SU-DHL-6 (cell line): ENCODE results near the gene C3.
A peak's percentile ranks its signal among the peaks of the same experiment; 100 is the strongest.

Experiments
- H2AFZ ChIP-seq: fragments of 200-600 bp; sonication (generic); 2 replicates; pipeline ENCODE4 v1.6.1; 2014; ENCODE audit warnings: low read depth, mild to moderate bottlenecking, moderate library complexity, mixed read lengths, antibody characterized with exemption, low read length; ENCODE audit not compliant: severe bottlenecking
- H3F3A ChIP-seq: fragments of 200-600 bp; shearing (Covaris generic); 2 replicates; pipeline ENCODE4 v1.6.0; 2016; ENCODE audit warnings: antibody characterized with exemption, mild to moderate bottlenecking; ENCODE audit not compliant: insufficient read depth
- H3K27ac ChIP-seq: fragments of 200-600 bp; sonication (generic); 2 replicates; pipeline ENCODE4 v1.5.1; 2016; ENCODE audit warnings: low read depth, mild to moderate bottlenecking, low read length, moderate library complexity, mixed read lengths
- H3K27me3 ChIP-seq: fragments of 200-600 bp; sonication (generic), shearing (Covaris generic); 2 replicates; pipeline ENCODE4 v1.6.0; 2014; ENCODE audit warnings: mild to moderate bottlenecking, low read length
- H3K36me3 ChIP-seq: fragments of 200-600 bp; sonication (generic); 2 replicates; pipeline ENCODE4 v1.6.1; 2014; ENCODE audit warnings: mild to moderate bottlenecking, low read length, mixed read lengths
- H3K4me2 ChIP-seq: fragments of 300-600, 200-600 bp; shearing (Covaris generic), sonication (generic); 2 replicates; pipeline ENCODE4 v1.6.0; 2014; ENCODE audit warnings: low read length, low read depth, mild to moderate bottlenecking; ENCODE audit not compliant: poor library complexity, severe bottlenecking
- H3K4me3 ChIP-seq: fragments of 200-600 bp; sonication (generic); 2 replicates; pipeline ENCODE4 v1.5.1; 2014; ENCODE audit warnings: antibody characterized with exemption, low read length, mild to moderate bottlenecking, mixed read lengths; ENCODE audit not compliant: insufficient read depth, poor library complexity, severe bottlenecking
- H3K79me2 ChIP-seq: fragments of 200-600 bp; sonication (generic); 2 replicates; pipeline ENCODE4 v1.6.1; 2014; ENCODE audit warnings: mild to moderate bottlenecking, low read length, moderate library complexity; ENCODE audit not compliant: insufficient read depth
- H3K9ac ChIP-seq: fragments of 200-600 bp; sonication (generic); 2 replicates; pipeline ENCODE4 v1.7.0; 2014; ENCODE audit warnings: mild to moderate bottlenecking, low read length
- H3K9me2 ChIP-seq: fragments of 200-600 bp; sonication (generic); replicated peaks from 2 replicates; pipeline ENCODE4 v1.6.1; 2014; ENCODE audit warnings: low read length; ENCODE audit not compliant: insufficient read depth
- H3K9me3 ChIP-seq: fragments of 200-600 bp; sonication (generic); 2 replicates; pipeline ENCODE4 v1.6.1; 2014; ENCODE audit warnings: low read length, mixed read lengths; ENCODE audit not compliant: insufficient read depth
- H4K20me1 ChIP-seq: fragments of 200-600 bp; sonication (generic); 2 replicates; pipeline ENCODE4 v1.6.1; 2014; ENCODE audit warnings: low read depth, mild to moderate bottlenecking, antibody characterized with exemption, low read length, moderate library complexity, mixed read lengths
- CTCF ChIP-seq: fragments of 200-600 bp; sonication (generic); IDR thresholded peaks from one replicate; pipeline ENCODE4 v1.5.1; 2017; ENCODE audit warnings: antibody characterized with exemption, mild to moderate bottlenecking, low read length, moderate library complexity; ENCODE audit not compliant: insufficient read depth, poor library complexity, severe bottlenecking
- EZH2phosphoT487 ChIP-seq: fragments of 200-600 bp; sonication (generic), shearing (Covaris generic); conservative IDR thresholded peaks from 2 replicates; pipeline ENCODE4 v1.6.1; 2018; ENCODE audit warnings: mild to moderate bottlenecking, antibody characterized with exemption, low read length, moderate library complexity, mixed read lengths

C3 gene

GRCh38 chr19:6735181-6735911 lies 14.9 kb upstream of the C3 start:
- no peaks in the 10 kb centered on the region for H4K20me1 ChIP-seq
- H3K4me3 ChIP-seq = peak overlapping the region; percentile 73
- peak overlapping the region; percentile 85; the same call in 1 of the 2 replicates for H3K9ac ChIP-seq

GRCh38 chr19:6734096-6734696 lies 13.7 kb upstream of the C3 start:
- no peaks in the 10 kb centered on the region for H4K20me1 ChIP-seq
- H2AFZ ChIP-seq = no peak overlapping the region
- H3K4me2 ChIP-seq = no peak overlapping the region
- no peak overlapping the region for H3K9ac ChIP-seq
- H3K79me2 ChIP-seq = peaks cover 5% of the 10 kb centered on the region; the same call in 1 of the 2 replicates
- H3K4me3 ChIP-seq = no peak overlapping the region
- TF ChIP-seq CTCF (no peak), EZH2phosphoT487 (no peak)
- H3K9me3 ChIP-seq = no peaks in the 10 kb centered on the region
- H3K36me3 ChIP-seq = no peaks in the 10 kb centered on the region
- H3F3A ChIP-seq = peaks cover 18% of the 10 kb centered on the region
- no peak overlapping the region for H3K27ac ChIP-seq
- no peaks in the 10 kb centered on the region for H3K27me3 ChIP-seq
- no peaks in the 10 kb centered on the region for H3K9me2 ChIP-seq

More at GRCh38 chr19:6735181-6735911, 14.9 kb upstream of the C3 start:
- TF ChIP-seq EZH2phosphoT487 = no peak
- no peak for TF ChIP-seq CTCF
- H3K27ac ChIP-seq = no peak overlapping the region
- peak overlapping the region; percentile 85 for H3K4me2 ChIP-seq
- H3K9me3 ChIP-seq = no peaks in the 10 kb centered on the region
- peaks cover 18% of the 10 kb centered on the region for H3F3A ChIP-seq
- H3K79me2 ChIP-seq = peaks cover 5% of the 10 kb centered on the region; the same call in 1 of the 2 replicates
- no peaks in the 10 kb centered on the region for H3K27me3 ChIP-seq
- H3K9me2 ChIP-seq = no peaks in the 10 kb centered on the region
- no peak overlapping the region for H2AFZ ChIP-seq
- no peaks in the 10 kb centered on the region for H3K36me3 ChIP-seq

- no peaks in the 10 kb centered on the region for H3K9me2 ChIP-seq
- TF ChIP-seq EZH2phosphoT487 = no peak
- TF ChIP-seq CTCF = peak; percentile 42
- no peak overlapping the region for H3K9ac ChIP-seq
- H4K20me1 ChIP-seq = no peaks in the 10 kb centered on the region
- no peaks in the 10 kb centered on the region for H3K27me3 ChIP-seq
- H2AFZ ChIP-seq = no peak overlapping the region
- H3K36me3 ChIP-seq = no peaks in the 10 kb centered on the region
- H3K27ac ChIP-seq = no peak overlapping the region
- H3K9me3 ChIP-seq = no peaks in the 10 kb centered on the region
- no peak overlapping the region for H3K4me2 ChIP-seq
- peaks cover 5% of the 10 kb centered on the region; the same call in 1 of the 2 replicates for H3K79me2 ChIP-seq
- no peak overlapping the region for H3K4me3 ChIP-seq
- peaks cover 11% of the 10 kb centered on the region for H3F3A ChIP-seq
These were observed 13.1 kb upstream of the C3 start for GRCh38 chr19:6733338-6734095.
